Type B pancreatic cell (in vitro differentiated cells): ENCODE data around the gene EFCAB8. TPM values are rescaled to one million over a fixed set of nuclear protein-coding genes. Genes with fewer than 3 reads are reported as not detected.

Experiments used
- DNase-seq: peaks from one replicate; pipeline ENCODE4 v3.0.0; 2021; ENCODE audit warnings: mixed read lengths; ENCODE audit not compliant: unreplicated experiment; ENCODE audit errors: extremely low spot score
- H3K27ac Mint-ChIP-seq: 2 replicates; pipeline ENCODE4 v1.8.0; 2021; ENCODE audit warnings: mild to moderate bottlenecking, mixed read lengths
- H3K27me3 Mint-ChIP-seq: 2 replicates; pipeline ENCODE4 v1.8.0; 2021; ENCODE audit warnings: mixed read lengths
- H3K36me3 Mint-ChIP-seq: 2 replicates; pipeline ENCODE4 v1.8.0; 2021; ENCODE audit warnings: mixed read lengths
- H3K4me1 Mint-ChIP-seq: one replicate; pipeline ENCODE4 v1.8.0; 2021; ENCODE audit warnings: mixed read lengths; ENCODE audit not compliant: unreplicated experiment
- H3K4me3 Mint-ChIP-seq: 2 replicates; pipeline ENCODE4 v1.8.0; 2021; ENCODE audit warnings: mild to moderate bottlenecking, mixed read lengths
- H3K9me3 Mint-ChIP-seq: 2 replicates; pipeline ENCODE4 v1.8.0; 2021; ENCODE audit warnings: mixed read lengths
- CTCF ChIP-seq: fragments of 200-600 bp; sonication (generic); conservative IDR thresholded peaks from 2 replicates; pipeline ENCODE4 v1.5.0; 2021; ENCODE audit warnings: antibody characterized with exemption, mild to moderate bottlenecking
- total RNA-seq: library from RNA; stranded (reverse); gene quantifications from 2 replicates; pipeline ENCODE4 v1.2.1, GENCODE V29; 2021; ENCODE audit warnings: low replicate concordance

Gene EFCAB8
- total RNA-seq, 1 donor from 2014 or later = 0.97 TPM

GRCh38 chr20:32870985-32871384 lies 12.3 kb downstream of the EFCAB8 start:
- H3K27me3 Mint-ChIP-seq = no peaks in the 10 kb centered on the region
- no peaks in the 10 kb centered on the region for H3K4me1 Mint-ChIP-seq
- H3K36me3 Mint-ChIP-seq = no peaks in the 10 kb centered on the region
- DNase-seq = no peak
- TF ChIP-seq CTCF = no peak
- no peak overlapping the region for H3K27ac Mint-ChIP-seq
- no peaks in the 10 kb centered on the region for H3K9me3 Mint-ChIP-seq
- H3K4me3 Mint-ChIP-seq = no peak overlapping the region

- H3K36me3 Mint-ChIP-seq = no peaks in the 10 kb centered on the region
- no peaks in the 10 kb centered on the region for H3K4me1 Mint-ChIP-seq
- H3K27ac Mint-ChIP-seq = no peak overlapping the region
- H3K9me3 Mint-ChIP-seq = no peaks in the 10 kb centered on the region
- H3K4me3 Mint-ChIP-seq = no peak overlapping the region
- H3K27me3 Mint-ChIP-seq = no peaks in the 10 kb centered on the region
- DNase-seq = no peak
- TF ChIP-seq CTCF = no peak
Observed at GRCh38 chr20:32871627-32872160, 13.0 kb downstream of the EFCAB8 start.

GRCh38 chr20:32872266-32872665 lies 13.5 kb downstream of the EFCAB8 start:
- Mint-ChIP-seq H3K27me3 (no peaks in the 10 kb centered on the region), H3K4me1 (no peaks in the 10 kb centered on the region), H3K36me3 (no peaks in the 10 kb centered on the region), H3K4me3 (no peak overlapping the region), H3K9me3 (no peaks in the 10 kb centered on the region), H3K27ac (no peak overlapping the region)
- no peak for DNase-seq
- TF ChIP-seq CTCF = no peak

- no peak for DNase-seq
- H3K9me3 Mint-ChIP-seq = no peaks in the 10 kb centered on the region
- no peak overlapping the region for H3K4me3 Mint-ChIP-seq
- no peaks in the 10 kb centered on the region for H3K27me3 Mint-ChIP-seq
- no peaks in the 10 kb centered on the region for H3K4me1 Mint-ChIP-seq
- no peaks in the 10 kb centered on the region for H3K36me3 Mint-ChIP-seq
- no peak for TF ChIP-seq CTCF
- no peak overlapping the region for H3K27ac Mint-ChIP-seq
Observed at GRCh38 chr20:32875673-32876072, 16.9 kb downstream of the EFCAB8 start.

- no peaks in the 10 kb centered on the region for H3K36me3 Mint-ChIP-seq
- H3K4me3 Mint-ChIP-seq = no peak overlapping the region
- no peak for DNase-seq
- no peak for TF ChIP-seq CTCF
- no peaks in the 10 kb centered on the region for H3K9me3 Mint-ChIP-seq
- H3K27ac Mint-ChIP-seq = no peak overlapping the region
- H3K27me3 Mint-ChIP-seq = no peaks in the 10 kb centered on the region
- H3K4me1 Mint-ChIP-seq = no peaks in the 10 kb centered on the region
Observed at GRCh38 chr20:32877507-32877906, 18.8 kb downstream of the EFCAB8 start.

- Mint-ChIP-seq H3K9me3 (no peaks in the 10 kb centered on the region), H3K4me1 (no peaks in the 10 kb centered on the region), H3K4me3 (no peak overlapping the region), H3K36me3 (no peaks in the 10 kb centered on the region), H3K27ac (no peak overlapping the region), H3K27me3 (no peaks in the 10 kb centered on the region)
- DNase-seq = no peak
- no peak for TF ChIP-seq CTCF
Observed at GRCh38 chr20:32878820-32879219, 20.1 kb downstream of the EFCAB8 start.
